SK-N-SH (cell line): Measurements from ENCODE around the gene FAM222A. TPM values are rescaled to one million over a fixed set of nuclear protein-coding genes. Genes with fewer than 3 reads are reported as not detected.

ENCODE experiments used
- CTCF ChIA-PET: fragments of 300-600, 350-600 bp; formaldehyde crosslinking; extraction: SDS; loops from one replicate; lab custom pipeline; 2021; lab: Yijun Ruan, JAX
- POLR2A ChIA-PET: fragments of 350-600 bp; sonication (Branson Sonifier 250); formaldehyde crosslinking; extraction: SDS; loops from one replicate; lab custom pipeline; 2020; ENCODE audit warnings: antibody characterized with exemption, inconsistent platforms; lab: Yijun Ruan, JAX
- DNase-seq: peaks from one replicate; pipeline ENCODE4 v3.0.0; 2012
- H2AFZ ChIP-seq: fragments of 200-600 bp; sonication (generic); 2 replicates; pipeline ENCODE4 v1.8.1; 2016; ENCODE audit warnings: antibody characterized with exemption, mild to moderate bottlenecking, low read depth
- H3F3A ChIP-seq: fragments of 200-600 bp; sonication (generic); replicated peaks from 2 replicates; pipeline ENCODE3; 2016; ENCODE audit warnings: antibody characterized with exemption, mild to moderate bottlenecking; ENCODE audit not compliant: insufficient read depth
- H3K27ac ChIP-seq, 2 experiments: fragments of 200-500 bp in 1 of 2; fragments of 200-600 bp in 1 of 2; sonication (Bioruptor generic) in 1 of 2; sonication (generic), shearing (Covaris generic) in 1 of 2; 2 replicates each; pipeline versions ENCODE4 v1.5.1 to v1.6.1; 2014 to 2016; ENCODE audit warnings: low read depth in 2 of 2, inconsistent platforms in 1 of 2, low read length in 1 of 2, mild to moderate bottlenecking in 1 of 2, mixed read lengths in 1 of 2
- H3K27me3 ChIP-seq: fragments of 200-600 bp; sonication (generic), shearing (Covaris generic); 2 replicates; pipeline ENCODE4 v1.6.1; 2016; ENCODE audit warnings: mixed run types; ENCODE audit not compliant: insufficient read depth
- H3K36me3 ChIP-seq, 2 experiments: fragments of 200-500 bp in 1 of 2; fragments of 200-600 bp in 1 of 2; sonication (Bioruptor generic) in 1 of 2; sonication (generic) in 1 of 2; replicated peaks in 1 of 2; 2 replicates each; pipeline versions ENCODE3 to v1.5.1; 2014 to 2016; ENCODE audit warnings: low read length in 1 of 2, mild to moderate bottlenecking in 1 of 2; ENCODE audit not compliant: insufficient read depth in 2 of 2, control insufficient read depth in 1 of 2
- H3K4me1 ChIP-seq, 2 experiments: fragments of 200-500 bp in 1 of 2; fragments of 200-600 bp in 1 of 2; sonication (Bioruptor generic) in 1 of 2; sonication (generic), shearing (Covaris generic) in 1 of 2; 2 replicates each; pipeline versions ENCODE4 v1.5.1 to v1.6.1; 2014 to 2016; ENCODE audit warnings: low read depth in 1 of 2, low read length in 1 of 2, mixed run types in 1 of 2; ENCODE audit not compliant: insufficient read depth in 2 of 2, control insufficient read depth in 1 of 2
- H3K4me2 ChIP-seq: fragments of 200-600 bp; sonication (generic), shearing (Covaris generic); 2 replicates; pipeline ENCODE4 v1.6.1; 2017; ENCODE audit warnings: mixed run types
- H3K4me3 ChIP-seq, 2 experiments: fragments of 200-500 bp in 1 of 2; fragments of 200-600 bp in 1 of 2; sonication (Bioruptor generic) in 1 of 2; sonication (generic), shearing (Covaris generic) in 1 of 2; 2 replicates each; pipeline versions ENCODE4 v1.5.1 to v1.8.1; 2014 to 2016; ENCODE audit warnings: low read depth in 2 of 2, inconsistent platforms in 1 of 2, low read length in 1 of 2, mild to moderate bottlenecking in 1 of 2, mixed read lengths in 1 of 2, moderate library complexity in 1 of 2
- H3K79me2 ChIP-seq: fragments of 200-600 bp; sonication (generic); 2 replicates; pipeline ENCODE4 v1.8.1; 2017; ENCODE audit warnings: mild to moderate bottlenecking; ENCODE audit not compliant: insufficient read depth
- H3K9ac ChIP-seq: fragments of 200-600 bp; sonication (generic); 2 replicates; pipeline ENCODE4 v1.6.1; 2017; ENCODE audit warnings: mixed run types
- H3K9me2 ChIP-seq: fragments of 200-600 bp; sonication (generic); 2 replicates; pipeline ENCODE4 v1.6.1; 2017; ENCODE audit warnings: mixed run types
- H3K9me3 ChIP-seq: fragments of 200-600 bp; sonication (generic); 2 replicates; pipeline ENCODE4 v1.6.1; 2017; ENCODE audit warnings: mixed run types, mild to moderate bottlenecking, moderate library complexity
- H4K20me1 ChIP-seq: fragments of 200-600 bp; sonication (generic); 2 replicates; pipeline ENCODE4 v1.6.1; 2017; ENCODE audit warnings: mild to moderate bottlenecking, mixed run types; ENCODE audit not compliant: insufficient read depth
- CHD2 ChIP-seq: fragments of 150-350 bp; IDR thresholded peaks from 2 replicates; pipeline ENCODE4 v1.6.1; 2018; ENCODE audit warnings: low read length; ENCODE audit not compliant: partially characterized antibody
- CTCF ChIP-seq: fragments of 200-600 bp; sonication (generic); IDR thresholded peaks from 2 replicates; pipeline ENCODE4 v1.6.1; 2017; ENCODE audit warnings: antibody characterized with exemption, mild to moderate bottlenecking, moderate library complexity
- ELF1 ChIP-seq: IDR thresholded peaks from 2 replicates; pipeline ENCODE4 v1.4.0; 2012
- EP300 ChIP-seq, 2 experiments: IDR thresholded peaks; 2 replicates each; pipeline versions ENCODE4 v1.4.0 to v1.6.1; 2012; ENCODE audit warnings: borderline replicate concordance in 1 of 2, low read depth in 1 of 2, low read length in 1 of 2
- EZH2phosphoT487 ChIP-seq: fragments of 200-600 bp; sonication (generic); IDR thresholded peaks from 2 replicates; pipeline ENCODE4 v1.6.1; 2017; ENCODE audit warnings: low read depth, mixed run types, mild to moderate bottlenecking, antibody characterized with exemption, moderate library complexity, borderline replicate concordance
- FOSL2 ChIP-seq: IDR thresholded peaks from 2 replicates; pipeline ENCODE4 v1.4.0; 2012; ENCODE audit warnings: low read depth, mild to moderate bottlenecking, moderate library complexity, borderline replicate concordance
- FOXJ3 ChIP-seq: sonication (generic); formaldehyde crosslinking; IDR thresholded peaks from 2 replicates; pipeline ENCODE4 v1.5.1; 2020; ENCODE audit warnings: mild to moderate bottlenecking, missing genetic modification reagents
- GATA2 ChIP-seq: sonication (generic); formaldehyde crosslinking; IDR thresholded peaks from 2 replicates; pipeline ENCODE4 v1.5.0; 2020; ENCODE audit warnings: mild to moderate bottlenecking, missing genetic modification reagents
- JUND ChIP-seq: IDR thresholded peaks from 2 replicates; pipeline ENCODE4 v1.4.0; 2012
- MEF2A ChIP-seq: IDR thresholded peaks from 2 replicates; pipeline ENCODE4 v1.4.0; 2012; ENCODE audit warnings: low read depth, borderline replicate concordance
- RAD21 ChIP-seq: IDR thresholded peaks from 2 replicates; pipeline ENCODE4 v1.6.1; 2012; ENCODE audit warnings: mild to moderate bottlenecking, low read length
- RCOR1 ChIP-seq: fragments of 150-350 bp; IDR thresholded peaks from 2 replicates; pipeline ENCODE4 v1.6.1; 2017; ENCODE audit warnings: antibody characterized with exemption, low read length
- RXRA ChIP-seq: IDR thresholded peaks from 2 replicates; pipeline ENCODE4 v1.4.0; 2012; ENCODE audit warnings: low read depth, mild to moderate bottlenecking, borderline replicate concordance
- ZBTB33 ChIP-seq: IDR thresholded peaks from 2 replicates; pipeline ENCODE4 v1.4.0; 2012; ENCODE audit warnings: low read depth, borderline replicate concordance
- WGBS: methylation state at CpG from one replicate; pipeline ENCODE4 v1.1.6; 2017; ENCODE audit warnings: low lambda C conversion rate; 5-methylcytosine and 5-hydroxymethylcytosine counted together
- polyA plus RNA-seq, 3 experiments: library from polyadenylated mRNA; depleted of rRNA; stranded (reverse); fragments of >200 nt; gene quantifications; 2 replicates each; pipeline ENCODE4 v1.2.3, GENCODE V29; 2012
- TF ChIP-seq, protein P1 (sequence below): IDR thresholded peaks from 2 replicates; pipeline ENCODE4 v1.6.1; 2012; ENCODE audit warnings: mild to moderate bottlenecking, low read depth, low read length, moderate library complexity
- TF ChIP-seq, protein P2 (sequence below): fragments of 150-350 bp; IDR thresholded peaks from 2 replicates; pipeline ENCODE4 v1.6.1; 2016; ENCODE audit warnings: mild to moderate bottlenecking, low read depth, low read length

Gene FAM222A
- polyA plus RNA-seq, 1 of the 3 experiments (the other 2 are of a cell fraction) = 1.6 TPM

DNA sequence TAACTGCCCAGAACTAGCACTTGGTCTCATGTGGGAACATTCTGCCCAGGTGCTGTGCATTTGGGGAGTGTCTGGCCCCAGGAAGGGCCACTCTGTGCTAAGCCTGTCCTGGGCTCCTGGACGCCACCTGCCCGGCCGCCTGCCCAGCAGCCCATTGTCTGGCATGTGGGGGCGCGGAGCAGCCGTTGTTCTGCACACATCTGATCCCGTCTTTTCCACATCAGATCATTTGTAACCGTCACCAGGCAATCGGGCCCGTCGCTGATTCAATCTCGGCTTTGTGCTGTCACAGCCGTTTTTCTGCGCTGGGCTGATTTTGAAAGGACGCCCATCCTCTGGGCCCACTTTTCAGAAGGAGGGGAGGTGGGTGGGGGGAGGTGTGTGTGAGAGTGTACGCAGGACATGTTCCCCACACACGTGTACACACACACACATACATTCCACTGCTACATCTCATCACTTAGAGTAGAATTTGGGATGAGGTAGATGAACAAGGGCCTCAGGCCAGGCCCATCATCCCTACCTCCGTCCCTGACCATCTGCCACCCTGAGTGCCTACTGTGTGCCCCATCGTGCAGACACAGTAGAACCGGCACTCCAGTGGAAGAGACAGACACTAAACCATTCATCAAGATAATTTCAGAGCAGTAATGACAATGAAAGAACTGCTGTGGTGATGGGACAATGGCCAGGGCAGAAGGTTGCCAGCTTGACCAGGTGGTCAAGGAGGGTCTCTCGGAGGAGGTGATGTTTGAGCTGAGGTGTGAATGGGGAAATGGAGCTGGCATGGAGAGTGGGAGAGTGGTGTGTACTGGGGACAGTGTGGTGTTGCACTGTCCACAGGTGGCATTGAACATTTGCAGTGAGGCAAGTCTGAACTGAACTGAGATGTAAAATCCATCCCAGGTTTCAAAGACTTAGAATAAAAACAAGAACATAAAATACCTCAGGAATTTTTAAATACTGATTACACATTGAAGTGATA is 19.0 kb downstream of the FAM222A start:
- no peaks in the 10 kb centered on the region for H3K36me3 ChIP-seq
- TF ChIP-seq, protein P1, sequence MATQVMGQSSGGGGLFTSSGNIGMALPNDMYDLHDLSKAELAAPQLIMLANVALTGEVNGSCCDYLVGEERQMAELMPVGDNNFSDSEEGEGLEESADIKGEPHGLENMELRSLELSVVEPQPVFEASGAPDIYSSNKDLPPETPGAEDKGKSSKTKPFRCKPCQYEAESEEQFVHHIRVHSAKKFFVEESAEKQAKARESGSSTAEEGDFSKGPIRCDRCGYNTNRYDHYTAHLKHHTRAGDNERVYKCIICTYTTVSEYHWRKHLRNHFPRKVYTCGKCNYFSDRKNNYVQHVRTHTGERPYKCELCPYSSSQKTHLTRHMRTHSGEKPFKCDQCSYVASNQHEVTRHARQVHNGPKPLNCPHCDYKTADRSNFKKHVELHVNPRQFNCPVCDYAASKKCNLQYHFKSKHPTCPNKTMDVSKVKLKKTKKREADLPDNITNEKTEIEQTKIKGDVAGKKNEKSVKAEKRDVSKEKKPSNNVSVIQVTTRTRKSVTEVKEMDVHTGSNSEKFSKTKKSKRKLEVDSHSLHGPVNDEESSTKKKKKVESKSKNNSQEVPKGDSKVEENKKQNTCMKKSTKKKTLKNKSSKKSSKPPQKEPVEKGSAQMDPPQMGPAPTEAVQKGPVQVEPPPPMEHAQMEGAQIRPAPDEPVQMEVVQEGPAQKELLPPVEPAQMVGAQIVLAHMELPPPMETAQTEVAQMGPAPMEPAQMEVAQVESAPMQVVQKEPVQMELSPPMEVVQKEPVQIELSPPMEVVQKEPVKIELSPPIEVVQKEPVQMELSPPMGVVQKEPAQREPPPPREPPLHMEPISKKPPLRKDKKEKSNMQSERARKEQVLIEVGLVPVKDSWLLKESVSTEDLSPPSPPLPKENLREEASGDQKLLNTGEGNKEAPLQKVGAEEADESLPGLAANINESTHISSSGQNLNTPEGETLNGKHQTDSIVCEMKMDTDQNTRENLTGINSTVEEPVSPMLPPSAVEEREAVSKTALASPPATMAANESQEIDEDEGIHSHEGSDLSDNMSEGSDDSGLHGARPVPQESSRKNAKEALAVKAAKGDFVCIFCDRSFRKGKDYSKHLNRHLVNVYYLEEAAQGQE = no peak
- TF ChIP-seq, protein P2, sequence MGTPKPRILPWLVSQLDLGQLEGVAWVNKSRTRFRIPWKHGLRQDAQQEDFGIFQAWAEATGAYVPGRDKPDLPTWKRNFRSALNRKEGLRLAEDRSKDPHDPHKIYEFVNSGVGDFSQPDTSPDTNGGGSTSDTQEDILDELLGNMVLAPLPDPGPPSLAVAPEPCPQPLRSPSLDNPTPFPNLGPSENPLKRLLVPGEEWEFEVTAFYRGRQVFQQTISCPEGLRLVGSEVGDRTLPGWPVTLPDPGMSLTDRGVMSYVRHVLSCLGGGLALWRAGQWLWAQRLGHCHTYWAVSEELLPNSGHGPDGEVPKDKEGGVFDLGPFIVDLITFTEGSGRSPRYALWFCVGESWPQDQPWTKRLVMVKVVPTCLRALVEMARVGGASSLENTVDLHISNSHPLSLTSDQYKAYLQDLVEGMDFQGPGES = no peak
- TF ChIP-seq FOXJ3 (CRISPR knock-in tag) (peak; percentile 67), JUND (no peak), EP300 (IDR thresholded peaks at IDR 0.05; ENCODE audit: borderline replicate concordance in 1 of 2, low read depth in 1 of 2, low read length in 1 of 2) (peak in 1 of 2 experiments; percentile 65; a peak in 1 of 4 replicates), EZH2phosphoT487 (no peak), RXRA (no peak), ELF1 (no peak), ZBTB33 (no peak), RAD21 (peak; percentile 8; the same call in 1 of the 2 replicates), CTCF (no peak), CHD2 (peak; percentile 6), MEF2A (no peak), GATA2 (CRISPR knock-in tag) (peak; percentile 73), FOSL2 (no peak), RCOR1 (peak; percentile 25; the same call in 1 of the 2 replicates)
- no peaks in the 10 kb centered on the region for H3F3A ChIP-seq
- peaks cover 0 to 85% of the 10 kb centered on the region in 2 experiments; a peak in 1 of 4 replicates for H3K4me1 ChIP-seq
- DNase-seq = peak; percentile 73
- no peaks in the 10 kb centered on the region for H3K9me2 ChIP-seq
- H4K20me1 ChIP-seq = 0 out of 2 replicates have a peak, but pooled peaks cover 5% of the 10 kb centered on the region
- POLR2A ChIA-PET = interaction anchor here (1.4 kb wide), 1 partner anchor 10 kb away, joined by 3 read pairs; no protein-coding TSS in a partner anchor
- no peaks in the 10 kb centered on the region for H3K27me3 ChIP-seq
- H3K79me2 ChIP-seq = no peaks in the 10 kb centered on the region
- no peak overlapping the region for H3K4me2 ChIP-seq
- 54% methylated on average over 21 of the region's 21 CpGs for WGBS
- H3K27ac ChIP-seq = peak overlapping the region in 1 of 2 experiments; percentile 86; a peak in 2 of 4 replicates
- H3K9ac ChIP-seq = no peak overlapping the region
- CTCF ChIA-PET = interaction anchor here (1.4 to 1.7 kb wide), 3 partner anchors 7 to 135 kb away, joined by 4 to 8 read pairs (median 8); no protein-coding TSS in a partner anchor
- H3K4me3 ChIP-seq = no peak overlapping the region
- no peak overlapping the region for H2AFZ ChIP-seq
- no peaks in the 10 kb centered on the region for H3K9me3 ChIP-seq
